ENCODE results near the gene CSNK2A1.

The CSNK2A1 gene

DNA sequence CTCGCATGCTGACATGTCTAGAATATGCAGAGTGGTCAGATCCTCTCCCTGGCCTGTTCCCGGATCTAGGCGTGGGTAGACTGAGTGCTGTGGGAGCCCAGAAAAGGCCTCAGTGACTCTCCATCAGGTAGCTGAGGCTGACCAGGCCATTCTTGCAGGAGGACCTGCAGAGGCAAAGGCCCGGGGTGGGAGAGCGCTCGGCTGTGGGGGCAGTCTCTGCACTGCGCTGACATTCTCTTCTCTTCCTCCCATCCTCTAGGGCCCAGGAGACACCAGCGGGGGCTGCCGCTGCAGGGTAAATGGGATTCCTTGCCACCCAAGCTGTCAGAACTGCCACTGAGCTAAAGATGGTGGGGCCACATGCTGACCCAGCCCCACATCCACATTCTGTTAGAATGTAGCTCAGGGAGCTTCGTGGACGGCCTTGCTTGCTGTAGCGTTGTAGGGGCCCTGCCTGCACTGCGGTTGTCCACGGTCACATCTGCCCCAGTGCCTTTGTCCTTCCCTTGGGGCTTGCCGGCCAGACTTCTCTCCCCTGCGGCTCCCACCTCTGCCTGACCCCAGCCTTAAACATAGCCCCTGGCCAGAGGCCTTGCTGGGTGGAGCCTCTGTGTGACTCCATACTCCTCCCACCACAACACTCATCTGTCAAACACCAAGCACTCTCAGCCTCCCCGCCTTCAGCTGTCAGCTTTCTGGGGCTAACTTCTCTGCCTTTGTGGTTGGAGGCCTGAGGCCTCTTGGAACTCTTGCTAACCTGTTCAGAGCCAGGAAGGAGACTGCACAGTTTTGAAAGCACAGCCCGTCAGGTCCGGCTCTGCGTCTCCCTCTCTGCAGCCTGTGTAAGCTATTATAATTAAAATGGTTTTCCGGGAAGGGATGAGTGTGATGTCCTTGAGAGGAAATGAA is 113.2 kb downstream of the CSNK2A1 start:
- DNase-seq (ENCODE audit: low spot score in 2 of 2): no peak
- H3K4me3 Mint-ChIP-seq: no peak overlapping the region
- peaks cover 90% of the 10 kb centered on the region for H3K36me3 Mint-ChIP-seq
- H3K27ac Mint-ChIP-seq: peak overlapping the region; percentile 95
- H3K4me1 Mint-ChIP-seq: peaks cover 54% of the 10 kb centered on the region
- ATAC-seq: no peak
- H3K9me3 Mint-ChIP-seq: no peaks in the 10 kb centered on the region

GRCh38 chr20:428658-429200 is 114.9 kb downstream of the CSNK2A1 start:
- no peak overlapping the region for H3K4me3 Mint-ChIP-seq
- no peak overlapping the region for H3K27ac Mint-ChIP-seq
- no peak for DNase-seq (ENCODE audit: low spot score in 2 of 2)
- peaks cover 37% of the 10 kb centered on the region for H3K4me1 Mint-ChIP-seq
- no peaks in the 10 kb centered on the region for H3K9me3 Mint-ChIP-seq
- H3K36me3 Mint-ChIP-seq: peaks cover 90% of the 10 kb centered on the region
- no peak for ATAC-seq

GRCh38 chr20:427849-428657 is 115.5 kb downstream of the CSNK2A1 start:
- H3K36me3 Mint-ChIP-seq: peaks cover 90% of the 10 kb centered on the region
- no peak for ATAC-seq
- H3K4me1 Mint-ChIP-seq: peaks cover 31% of the 10 kb centered on the region

DNA sequence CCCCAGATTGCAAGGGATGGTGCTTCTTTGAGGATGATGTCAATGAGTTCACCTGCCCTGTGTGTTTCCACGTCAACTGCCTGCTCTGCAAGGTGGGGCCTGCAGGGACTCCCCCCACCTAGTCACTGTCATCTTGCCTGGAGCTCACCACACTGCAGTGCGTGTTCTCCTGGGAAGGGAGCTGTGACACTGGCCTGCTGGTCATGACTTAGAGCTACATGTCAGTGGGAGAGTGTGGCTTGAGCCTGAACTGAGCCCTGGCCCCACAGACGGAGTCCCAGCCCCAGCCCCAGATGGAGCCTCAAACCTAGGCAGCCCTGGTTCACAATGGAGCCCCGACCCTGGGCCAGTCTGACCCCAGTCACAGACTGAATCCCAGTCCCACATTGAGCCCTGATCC is 116.2 kb downstream of the CSNK2A1 start:
- Mint-ChIP-seq H3K27ac (no peak overlapping the region), H3K9me3 (no peaks in the 10 kb centered on the region), H3K4me1 (peaks cover 24% of the 10 kb centered on the region), H3K36me3 (peaks cover 96% of the 10 kb centered on the region), H3K4me3 (no peak overlapping the region)
- ATAC-seq: no peak
- DNase-seq (ENCODE audit: low spot score in 2 of 2): no peak

More at GRCh38 chr20:427849-428657, 115.5 kb downstream of the CSNK2A1 start:
- DNase-seq (ENCODE audit: low spot score in 2 of 2): no peak
- no peaks in the 10 kb centered on the region for H3K9me3 Mint-ChIP-seq
- H3K27ac Mint-ChIP-seq: no peak overlapping the region
- H3K4me3 Mint-ChIP-seq: no peak overlapping the region

GRCh38 chr20:426566-426965 is 117.0 kb downstream of the CSNK2A1 start:
- Mint-ChIP-seq H3K9me3 (no peaks in the 10 kb centered on the region), H3K36me3 (peaks cover 98% of the 10 kb centered on the region), H3K27ac (no peak overlapping the region), H3K4me1 (peaks cover 22% of the 10 kb centered on the region), H3K4me3 (no peak overlapping the region)
- ATAC-seq: no peak
- DNase-seq (ENCODE audit: low spot score in 2 of 2): no peak

Data from stimulated activated effector memory CD8-positive, alpha-beta T cell treated with anti-CD3 and anti-CD28 coated beads, Interleukin-12 subunit alpha, Interleukin-12 subunit beta, amount 100 ng/mL, for 72 hours (primary cell).